Sigmoid colon (tissue), 4 donors: Measurements from ENCODE around the gene GPD2.

Experiments used
- EP300 ChIP-seq, 4 donors: sonication (generic); formaldehyde crosslinking; IDR thresholded peaks; one replicate each; pipeline ENCODE4 v1.6.1; 2017; ENCODE audit warnings: antibody characterized with exemption in 4 of 4
- POLR2A ChIP-seq, 2 donors: fragments of 450-650 bp; IDR thresholded peaks; one replicate each; pipeline ENCODE4 v1.6.1; 2016; ENCODE audit warnings: antibody characterized with exemption in 2 of 2, mild to moderate bottlenecking in 2 of 2, moderate library complexity in 2 of 2
- POLR2AphosphoS5 ChIP-seq, 4 donors: sonication (generic); formaldehyde crosslinking; IDR thresholded peaks; one replicate each; pipeline ENCODE4 v1.6.1; 2017; ENCODE audit warnings: antibody characterized with exemption in 4 of 4
- TF ChIP-seq, protein P1 (sequence below), 4 experiments: fragments of 450-650 bp in 3 of 4; fragments of 200-600 bp in 1 of 4; IDR thresholded peaks; one replicate each; pipeline ENCODE4 v1.5.1; 2016 to 2019; ENCODE audit warnings: antibody characterized with exemption in 4 of 4, mild to moderate bottlenecking in 3 of 4, moderate library complexity in 2 of 4

- TF ChIP-seq, protein P1, sequence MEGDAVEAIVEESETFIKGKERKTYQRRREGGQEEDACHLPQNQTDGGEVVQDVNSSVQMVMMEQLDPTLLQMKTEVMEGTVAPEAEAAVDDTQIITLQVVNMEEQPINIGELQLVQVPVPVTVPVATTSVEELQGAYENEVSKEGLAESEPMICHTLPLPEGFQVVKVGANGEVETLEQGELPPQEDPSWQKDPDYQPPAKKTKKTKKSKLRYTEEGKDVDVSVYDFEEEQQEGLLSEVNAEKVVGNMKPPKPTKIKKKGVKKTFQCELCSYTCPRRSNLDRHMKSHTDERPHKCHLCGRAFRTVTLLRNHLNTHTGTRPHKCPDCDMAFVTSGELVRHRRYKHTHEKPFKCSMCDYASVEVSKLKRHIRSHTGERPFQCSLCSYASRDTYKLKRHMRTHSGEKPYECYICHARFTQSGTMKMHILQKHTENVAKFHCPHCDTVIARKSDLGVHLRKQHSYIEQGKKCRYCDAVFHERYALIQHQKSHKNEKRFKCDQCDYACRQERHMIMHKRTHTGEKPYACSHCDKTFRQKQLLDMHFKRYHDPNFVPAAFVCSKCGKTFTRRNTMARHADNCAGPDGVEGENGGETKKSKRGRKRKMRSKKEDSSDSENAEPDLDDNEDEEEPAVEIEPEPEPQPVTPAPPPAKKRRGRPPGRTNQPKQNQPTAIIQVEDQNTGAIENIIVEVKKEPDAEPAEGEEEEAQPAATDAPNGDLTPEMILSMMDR (IDR thresholded peaks at IDR 0.05): no peak
- no peak for TF ChIP-seq POLR2A (IDR thresholded peaks at IDR 0.05)
- TF ChIP-seq EP300 (IDR thresholded peaks at IDR 0.05): no peak
- TF ChIP-seq POLR2AphosphoS5 (IDR thresholded peaks at IDR 0.05): no peak
These were observed 16.8 kb downstream of the GPD2 start for GRCh38 chr2:156452971-156453370.
